B cell (primary cell): ENCODE measurements around the gene ERVMER34-1.

Experiments
- EZH2 ChIP-seq: IDR thresholded peaks from 2 replicates; pipeline ENCODE4 v1.6.1; 2012; ENCODE audit warnings: borderline replicate concordance, low read depth, mild to moderate bottlenecking, moderate library complexity, low read length; ENCODE audit not compliant: insufficient read depth, poor library complexity, severe bottlenecking
- TF ChIP-seq, protein P1 (sequence below): fragments of 200-600 bp; IDR thresholded peaks from one replicate; pipeline ENCODE4 v1.8.0; 2022; ENCODE audit warnings: antibody characterized with exemption, mild to moderate bottlenecking

DNA sequence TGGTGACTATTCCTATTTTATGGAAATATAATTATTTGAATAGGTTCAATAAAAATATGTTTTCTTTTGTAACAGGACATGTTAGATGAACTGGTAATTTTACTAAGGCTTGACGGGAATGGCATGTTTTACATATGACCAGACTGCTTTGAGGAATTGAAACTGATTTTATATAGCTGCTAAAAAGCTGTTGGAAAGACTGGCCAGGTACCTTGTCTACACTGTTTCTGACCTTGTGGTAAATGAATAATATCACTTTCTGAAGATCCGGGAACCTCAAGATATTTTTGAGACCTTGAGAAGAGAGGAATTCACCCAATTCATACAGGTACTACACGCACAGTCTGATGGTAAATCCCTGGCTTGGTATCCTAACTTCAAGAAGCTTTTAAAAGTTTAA, 50.0 kb downstream of the ERVMER34-1 start:
- TF ChIP-seq, protein P1, sequence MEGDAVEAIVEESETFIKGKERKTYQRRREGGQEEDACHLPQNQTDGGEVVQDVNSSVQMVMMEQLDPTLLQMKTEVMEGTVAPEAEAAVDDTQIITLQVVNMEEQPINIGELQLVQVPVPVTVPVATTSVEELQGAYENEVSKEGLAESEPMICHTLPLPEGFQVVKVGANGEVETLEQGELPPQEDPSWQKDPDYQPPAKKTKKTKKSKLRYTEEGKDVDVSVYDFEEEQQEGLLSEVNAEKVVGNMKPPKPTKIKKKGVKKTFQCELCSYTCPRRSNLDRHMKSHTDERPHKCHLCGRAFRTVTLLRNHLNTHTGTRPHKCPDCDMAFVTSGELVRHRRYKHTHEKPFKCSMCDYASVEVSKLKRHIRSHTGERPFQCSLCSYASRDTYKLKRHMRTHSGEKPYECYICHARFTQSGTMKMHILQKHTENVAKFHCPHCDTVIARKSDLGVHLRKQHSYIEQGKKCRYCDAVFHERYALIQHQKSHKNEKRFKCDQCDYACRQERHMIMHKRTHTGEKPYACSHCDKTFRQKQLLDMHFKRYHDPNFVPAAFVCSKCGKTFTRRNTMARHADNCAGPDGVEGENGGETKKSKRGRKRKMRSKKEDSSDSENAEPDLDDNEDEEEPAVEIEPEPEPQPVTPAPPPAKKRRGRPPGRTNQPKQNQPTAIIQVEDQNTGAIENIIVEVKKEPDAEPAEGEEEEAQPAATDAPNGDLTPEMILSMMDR, result no peak
- TF ChIP-seq EZH2, result no peak
